Thoracic aorta endothelial cell (primary cell): Measurements from ENCODE around the gene KRTAP5-11. TPM values are rescaled to one million over a fixed set of nuclear protein-coding genes. Genes with fewer than 3 reads are reported as not detected.

ENCODE experiments used
- small RNA-seq: library from RNA; depleted of rRNA; stranded (forward); fragments of <200 nt; gene quantifications from one replicate; pipeline ENCODE3, GENCODE V24; 2012
- total RNA-seq: library from RNA; depleted of rRNA; stranded (reverse); fragments of >200 nt; gene quantifications from 2 replicates; pipeline ENCODE4 v1.2.3, GENCODE V29; 2012

The KRTAP5-11 gene
- total RNA-seq, result not detected in 2 replicates

GRCh38 chr11:71582309-71582895, at the start of gene KRTAP5-11:
KRTAP5-11 (minus strand) TSS chr11:71582875; CDS start chr11:71582837, 38 bp downstream.

GRCh38 chr11:71565263-71565662, 17.4 kb downstream of the KRTAP5-11 start, which contains the start of gene KRTAP5-10:
KRTAP5-10 (plus strand) TSS chr11:71565563; CDS start chr11:71565588, 25 bp downstream.

GRCh38 chr11:71548120-71548519, 34.6 kb downstream of the KRTAP5-11 start, which contains the start of gene KRTAP5-9:
KRTAP5-9 (plus strand) TSS chr11:71548420; CDS start chr11:71548658, 238 bp downstream.

GRCh38 chr11:71537977-71538665, 44.6 kb downstream of the KRTAP5-11 start, which contains the start of gene KRTAP5-8:
KRTAP5-8 (plus strand) TSS chr11:71538025; CDS start chr11:71538056, 31 bp downstream.

Small RNA genes within 50 kb of the gene (small RNA-seq; reads per million reads assigned to genes)
- gene AP000867.1 (not detected), gene KRTAP5-14P (not detected)

Other genes with a start within 250 kb of the KRTAP5-11 start
- 44.3 and 84.8 TPM in 2 replicates for gene DHCR7, start 134.5 kb downstream of the KRTAP5-11 start, total RNA-seq
- 86.4 and 97.5 TPM in 2 replicates for gene NADSYN1, start 129.7 kb downstream of the KRTAP5-11 start, total RNA-seq
- 0.07 and 0.13 TPM in 2 replicates for gene KRTAP5-7, start 55.6 kb downstream of the KRTAP5-11 start, total RNA-seq
- gene KRTAP5-8, start 44.9 kb downstream of the KRTAP5-11 start, total RNA-seq, result not detected in 2 replicates
- gene KRTAP5-9, start 34.5 kb downstream of the KRTAP5-11 start, total RNA-seq, result not detected in 2 replicates
- gene KRTAP5-10, start 17.3 kb downstream of the KRTAP5-11 start, total RNA-seq, result not detected in 2 replicates